ENCODE measurements around the gene ARHGEF16.

GRCh38 chr1:3480369-3480719 is 25.9 kb downstream of the ARHGEF16 start:
- TF ChIP-seq EZH2 (IDR thresholded peaks at IDR 0.05; ENCODE audit: borderline replicate concordance, low read depth, low read length, poor library complexity, severe bottlenecking): no peak
- TF ChIP-seq CTCF (conservative IDR thresholded peaks at IDR 0.05; ENCODE audit: low read depth, low read length): no peak
